H1 (cell line): ENCODE data around the gene PRG3.
"Not testable (repeated sequence)": the region's sequence is repeated elsewhere in the genome, so short reads cannot be mapped to it uniquely, and the experiment has no call there.

ENCODE experiments used
- EZH2 ChIP-seq: fragments of 200-600 bp; sonication (generic); IDR thresholded peaks from 2 replicates; pipeline ENCODE4 v1.7.1; 2012; ENCODE audit warnings: low read depth, mild to moderate bottlenecking, moderate library complexity, low read length, inconsistent platforms; ENCODE audit not compliant: severe bottlenecking
- POLR2A ChIP-seq, 2 experiments: IDR thresholded peaks; 1 replicate in 1 of 2; 2 replicates in 1 of 2; pipeline ENCODE4 v1.6.1; 2011; ENCODE audit warnings: low read depth in 2 of 2, low read length in 2 of 2, mild to moderate bottlenecking in 2 of 2; ENCODE audit errors: control extremely low read depth in 1 of 2

GRCh38 chr11:57403003-57403801 lies 22.3 kb upstream of the PRG3 start:
- not testable (repeated sequence) for TF ChIP-seq EZH2; POLR2A (IDR thresholded peaks at IDR 0.05; ENCODE audit: control extremely low read depth in 1 of 2, low read depth in 2 of 2, low read length in 2 of 2)
